Measurements from ENCODE around the gene TASP1. TPM values are rescaled to one million over a fixed set of nuclear protein-coding genes. Genes with fewer than 3 reads are reported as not detected.

Gene TASP1
- total RNA-seq (10 to 100 TPM; 13.3 to 21.5 (median 17.4) TPM), polyA plus RNA-seq (1 to 10 TPM; 6.3 to 9.8 (median 8.8) TPM)
- long read RNA-seq, donor 1, partial matches to known transcripts = 0 of 1 reads
- long read RNA-seq, donor 1, other reads (novel, unspliced or antisense) = 0 of 1 reads
- long read RNA-seq, donor 2, partial matches to known transcripts = 0 of 1 reads
- long read RNA-seq, donor 2, other reads (novel, unspliced or antisense) = 0 of 1 reads

- no peaks in the 10 kb centered on the region for H3K36me3 ChIP-seq
- DNase-seq = peak; percentile 98
- no peaks in the 10 kb centered on the region for H3K9me3 ChIP-seq
- intact Hi-C loops (cut with DNase I; ENCODE audit: low total_unique reads) = no loop called here
- peak within 1 kb of the TSS; percentile 66 to 96 (median 82) for H3K4me3 ChIP-seq
- TF ChIP-seq POLR2AphosphoS5 (IDR thresholded peaks at IDR 0.05) = peak; percentile 85 to 90 (median 90)
- peak in 1 of 11 experiments; percentile 6 for TF ChIP-seq CTCF (IDR thresholded peaks at IDR 0.05 in 8 of 11, conservative IDR thresholded peaks at IDR 0.05 in 3 of 11)
- TF ChIP-seq POLR2A (IDR thresholded peaks at IDR 0.05) = peak in 1 of 3 donors; percentile 13
- 0 to 1% (median 0%) methylated on average over 40 to 50 of the region's 50 CpGs for WGBS, 5 donors
- H3K4me1 ChIP-seq = peaks cover 0 to 27% (median 15%) of the 10 kb centered on the region in 6 donors
- H3K27ac ChIP-seq = peak within 1 kb of the TSS; percentile 75 to 90 (median 80)
- no peaks in the 10 kb centered on the region for H3K27me3 ChIP-seq (replicated peaks in 1 of 7)
Observed at GRCh38 chr20:13638496-13639149, at the start of gene TASP1. Gene TASP1, minus strand, starts transcription at chr20:13638932. Its CDS starts 8,854 bp downstream, at chr20:13630078.

GRCh38 chr20:13687815-13688214 lies 49.1 kb upstream of the TASP1 start:
- Histone ChIP-seq H3K4me1 (peaks cover 0 to 34% (median 10%) of the 10 kb centered on the region in 6 donors), H3K27me3 (replicated peaks in 1 of 7) (no peaks in the 10 kb centered on the region), H3K9me3 (no peaks in the 10 kb centered on the region), H3K36me3 (no peaks in the 10 kb centered on the region), H3K27ac (no peak overlapping the region), H3K4me3 (no peak overlapping the region)
- intact Hi-C loops (cut with DNase I; ENCODE audit: low total_unique reads) = no loop called here
- WGBS, 5 donors = 75 to 92% (median 84%) methylated on average over 3 of the region's 3 CpGs
- TF ChIP-seq POLR2AphosphoS5 (IDR thresholded peaks at IDR 0.05) = no peak
- no peak for TF ChIP-seq CTCF (IDR thresholded peaks at IDR 0.05 in 8 of 11, conservative IDR thresholded peaks at IDR 0.05 in 3 of 11)
- TF ChIP-seq POLR2A (IDR thresholded peaks at IDR 0.05) = no peak
- no peak for DNase-seq

- no peak for DNase-seq
- Histone ChIP-seq H3K4me3 (no peak overlapping the region), H3K36me3 (no peaks in the 10 kb centered on the region), H3K27ac (peak overlapping the region in 3 of 8 donors; percentile 6 to 21 (median 8)), H3K27me3 (replicated peaks in 1 of 7) (no peaks in the 10 kb centered on the region), H3K4me1 (peaks cover 0 to 34% (median 10%) of the 10 kb centered on the region in 6 donors), H3K9me3 (no peaks in the 10 kb centered on the region)
- intact Hi-C loops (cut with DNase I; ENCODE audit: low total_unique reads) = no loop called here
- no peak for TF ChIP-seq POLR2AphosphoS5 (IDR thresholded peaks at IDR 0.05)
- TF ChIP-seq CTCF (IDR thresholded peaks at IDR 0.05 in 8 of 11, conservative IDR thresholded peaks at IDR 0.05 in 3 of 11) = no peak
- no peak for TF ChIP-seq POLR2A (IDR thresholded peaks at IDR 0.05)
- WGBS, 5 donors = 81 to 93% (median 88%) methylated on average over 2 of the region's 2 CpGs
Observed at GRCh38 chr20:13685623-13686022, 46.9 kb upstream of the TASP1 start.

GRCh38 chr20:13684566-13685222 lies 46.0 kb upstream of the TASP1 start:
- no peaks in the 10 kb centered on the region for H3K27me3 ChIP-seq (replicated peaks in 1 of 7)
- intact Hi-C loops (cut with DNase I; ENCODE audit: low total_unique reads) = no loop called here
- WGBS, 5 donors = 18 to 48% (median 32%) methylated on average over 5 of the region's 5 CpGs
- H3K4me3 ChIP-seq = no peak overlapping the region
- H3K36me3 ChIP-seq = no peaks in the 10 kb centered on the region
- peak overlapping the region in 4 of 8 donors; percentile 26 to 63 (median 48) for H3K27ac ChIP-seq
- TF ChIP-seq POLR2AphosphoS5 (IDR thresholded peaks at IDR 0.05) (no peak), CTCF (IDR thresholded peaks at IDR 0.05 in 8 of 11, conservative IDR thresholded peaks at IDR 0.05 in 3 of 11) (no peak), POLR2A (IDR thresholded peaks at IDR 0.05) (no peak)
- DNase-seq = no peak
- H3K9me3 ChIP-seq = no peaks in the 10 kb centered on the region
- peaks cover 0 to 34% (median 10%) of the 10 kb centered on the region in 6 donors for H3K4me1 ChIP-seq

Data from spleen (tissue), 13 donors.